OCI-LY1 (cell line): ENCODE measurements around the gene SPDYE3.
"Not testable (repeated sequence)": the region's sequence is repeated elsewhere in the genome, so short reads cannot be mapped to it uniquely, and the experiment has no call there.

Source experiments
- EZH2 ChIP-seq: fragments of 200-600 bp; sonication (generic), shearing (Covaris generic); IDR thresholded peaks from 2 replicates; pipeline ENCODE4 v1.8.0; 2017; ENCODE audit warnings: borderline replicate concordance, mixed run types, mild to moderate bottlenecking, antibody characterized with exemption, low read length, moderate library complexity, mixed read lengths
- TF ChIP-seq, protein P1 (sequence below): fragments of 200-600 bp; sonication (generic), shearing (Covaris generic); IDR thresholded peaks from 2 replicates; pipeline ENCODE4 v1.5.1; 2017; ENCODE audit warnings: mild to moderate bottlenecking, antibody characterized with exemption, low read length, moderate library complexity, mixed read lengths

DNA sequence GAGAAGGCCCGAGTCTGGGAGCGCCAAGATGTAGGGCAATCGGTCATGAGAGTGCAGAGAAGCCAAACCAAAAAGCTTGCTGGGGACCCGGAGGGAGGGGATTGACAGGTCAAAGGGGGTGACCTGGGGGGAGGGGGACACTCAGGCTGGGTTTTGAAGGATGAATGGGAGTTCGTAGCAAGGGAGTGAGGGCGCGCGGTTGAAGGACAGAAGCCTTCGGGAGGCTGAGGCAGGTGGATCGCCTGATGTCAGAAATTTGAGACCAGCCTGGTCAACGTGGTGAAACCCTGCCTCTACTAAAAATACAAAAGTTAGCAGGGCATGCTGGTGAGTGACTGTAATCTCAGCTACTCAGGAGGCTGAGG, 35.0 kb upstream of the SPDYE3 start:
- TF ChIP-seq, protein P1, sequence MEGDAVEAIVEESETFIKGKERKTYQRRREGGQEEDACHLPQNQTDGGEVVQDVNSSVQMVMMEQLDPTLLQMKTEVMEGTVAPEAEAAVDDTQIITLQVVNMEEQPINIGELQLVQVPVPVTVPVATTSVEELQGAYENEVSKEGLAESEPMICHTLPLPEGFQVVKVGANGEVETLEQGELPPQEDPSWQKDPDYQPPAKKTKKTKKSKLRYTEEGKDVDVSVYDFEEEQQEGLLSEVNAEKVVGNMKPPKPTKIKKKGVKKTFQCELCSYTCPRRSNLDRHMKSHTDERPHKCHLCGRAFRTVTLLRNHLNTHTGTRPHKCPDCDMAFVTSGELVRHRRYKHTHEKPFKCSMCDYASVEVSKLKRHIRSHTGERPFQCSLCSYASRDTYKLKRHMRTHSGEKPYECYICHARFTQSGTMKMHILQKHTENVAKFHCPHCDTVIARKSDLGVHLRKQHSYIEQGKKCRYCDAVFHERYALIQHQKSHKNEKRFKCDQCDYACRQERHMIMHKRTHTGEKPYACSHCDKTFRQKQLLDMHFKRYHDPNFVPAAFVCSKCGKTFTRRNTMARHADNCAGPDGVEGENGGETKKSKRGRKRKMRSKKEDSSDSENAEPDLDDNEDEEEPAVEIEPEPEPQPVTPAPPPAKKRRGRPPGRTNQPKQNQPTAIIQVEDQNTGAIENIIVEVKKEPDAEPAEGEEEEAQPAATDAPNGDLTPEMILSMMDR = not testable (repeated sequence)
- not testable (repeated sequence) for TF ChIP-seq EZH2
